IMR-90 (cell line): Measurements from ENCODE around the gene TM4SF18. TPM values are rescaled to one million over a fixed set of nuclear protein-coding genes. Genes with fewer than 3 reads are reported as not detected.

Experiments used
- ATAC-seq: fragments of 200-7000 bp; cut with Tn5 transposase; 2 replicates; pipeline ENCODE4 v1.9.1; 2020; ENCODE audit warnings: low read depth, mild to moderate bottlenecking, moderate library complexity
- BruUV-seq: library from RNA; stranded (reverse); fragments of 400-500 nt; replicated peaks from 2 replicates; lab custom pipeline; 2021; lab: Mats Ljungman, UMichigan
- CTCF ChIA-PET: fragments of 300-600 bp; formaldehyde crosslinking; extraction: SDS; loops from one replicate; lab custom pipeline; 2021; ENCODE audit warnings: antibody characterized with exemption; lab: Yijun Ruan, JAX
- POLR2A ChIA-PET: fragments of 300-600 bp; sonication (Branson Sonifier 250); formaldehyde crosslinking; loops from one replicate; lab custom pipeline; 2022; ENCODE audit warnings: antibody characterized with exemption; ENCODE audit not compliant: unreplicated experiment; lab: Charles Lee
- DNase-seq: peaks from one replicate; pipeline ENCODE4 v3.0.0; 2013
- H2AFZ ChIP-seq: replicated peaks from 2 replicates; pipeline ENCODE3; 2013; ENCODE audit warnings: low read length, mild to moderate bottlenecking; ENCODE audit not compliant: poor library complexity
- H2AK5ac ChIP-seq: 2 replicates; pipeline ENCODE4 v1.6.1; 2013; ENCODE audit warnings: low read depth, low read length, inconsistent platforms
- H2AK9ac ChIP-seq: replicated peaks from 2 replicates; pipeline ENCODE3; 2013; ENCODE audit warnings: mild to moderate bottlenecking, low read depth, low read length, moderate library complexity; ENCODE audit not compliant: poor library complexity
- H2BK120ac ChIP-seq: 2 replicates; pipeline ENCODE4 v1.6.1; 2013; ENCODE audit warnings: low read depth, low read length, inconsistent platforms
- H2BK15ac ChIP-seq: 3 replicates; pipeline ENCODE4 v1.6.1; 2013; ENCODE audit warnings: low read depth, low read length, inconsistent platforms
- H2BK20ac ChIP-seq: 2 replicates; pipeline ENCODE4 v1.6.1; 2013; ENCODE audit warnings: low read depth, mild to moderate bottlenecking, inconsistent platforms, low read length, moderate library complexity
- H2BK5ac ChIP-seq: 2 replicates; pipeline ENCODE4 v1.6.1; 2013; ENCODE audit warnings: mild to moderate bottlenecking, low read depth, low read length, inconsistent platforms; ENCODE audit not compliant: poor library complexity, severe bottlenecking
- H3K14ac ChIP-seq: replicated peaks from 2 replicates; pipeline ENCODE4 v1.6.1; 2013; ENCODE audit warnings: low read depth, low read length, inconsistent platforms
- H3K18ac ChIP-seq: 2 replicates; pipeline ENCODE4 v1.6.1; 2013; ENCODE audit warnings: low read depth, low read length, control low read depth
- H3K23ac ChIP-seq: 2 replicates; pipeline ENCODE4 v1.6.1; 2013; ENCODE audit warnings: low read depth, low read length, inconsistent platforms
- H3K27ac ChIP-seq: 2 replicates; pipeline ENCODE4 v1.5.1; 2013; ENCODE audit warnings: mild to moderate bottlenecking, control low read depth, low read length; ENCODE audit not compliant: insufficient read depth
- H3K27me3 ChIP-seq: 2 replicates; pipeline ENCODE4 v1.6.1; 2013; ENCODE audit warnings: low read length; ENCODE audit not compliant: control insufficient read depth, insufficient read depth
- H3K36me3 ChIP-seq: 2 replicates; pipeline ENCODE4 v1.6.1; 2013; ENCODE audit warnings: low read length, mixed read lengths; ENCODE audit not compliant: control insufficient read depth, insufficient read depth
- H3K4ac ChIP-seq: 2 replicates; pipeline ENCODE4 v1.6.1; 2013; ENCODE audit warnings: low read depth, low read length, inconsistent platforms
- H3K4me1 ChIP-seq: 2 replicates; pipeline ENCODE4 v1.6.1; 2013; ENCODE audit warnings: low read length, mixed read lengths; ENCODE audit not compliant: control insufficient read depth, insufficient read depth
- H3K4me2 ChIP-seq: 2 replicates; pipeline ENCODE4 v1.6.1; 2013; ENCODE audit warnings: low read depth, mild to moderate bottlenecking, control low read depth, low read length, moderate library complexity
- H3K4me3 ChIP-seq: 2 replicates; pipeline ENCODE4 v1.5.1; 2013; ENCODE audit warnings: low read depth, mild to moderate bottlenecking, control low read depth, low read length, moderate library complexity; ENCODE audit not compliant: insufficient read depth
- H3K56ac ChIP-seq: 2 replicates; pipeline ENCODE4 v1.6.1; 2013; ENCODE audit warnings: low read length, inconsistent platforms; ENCODE audit not compliant: insufficient read depth; ENCODE audit errors: extremely low read depth
- H3K79me1 ChIP-seq, 2 experiments: 2 replicates each; pipeline ENCODE4 v1.6.1; 2013; ENCODE audit warnings: low read length in 2 of 2, inconsistent platforms in 1 of 2, low read depth in 1 of 2
- H3K9ac ChIP-seq: 2 replicates; pipeline ENCODE4 v1.6.1; 2013; ENCODE audit warnings: low read depth, low read length, control low read depth
- H3K9me1 ChIP-seq: 2 replicates; pipeline ENCODE4 v1.6.1; 2013; ENCODE audit warnings: low read length, inconsistent platforms; ENCODE audit not compliant: insufficient read depth
- H3K9me3 ChIP-seq: 2 replicates; pipeline ENCODE4 v1.6.1; 2013; ENCODE audit warnings: low read length; ENCODE audit not compliant: control insufficient read depth, insufficient read depth
- H4K20me1 ChIP-seq: 2 replicates; pipeline ENCODE4 v1.6.1; 2013; ENCODE audit warnings: low read length, inconsistent platforms; ENCODE audit not compliant: insufficient read depth
- H4K5ac ChIP-seq: 2 replicates; pipeline ENCODE4 v1.6.1; 2013; ENCODE audit warnings: mild to moderate bottlenecking, low read depth, low read length, control low read depth
- H4K8ac ChIP-seq, 2 experiments: 2 replicates each; pipeline ENCODE4 v1.6.1; 2013; ENCODE audit warnings: low read depth in 2 of 2, low read length in 2 of 2, control low read depth in 1 of 2, inconsistent platforms in 1 of 2
- H4K91ac ChIP-seq: 2 replicates; pipeline ENCODE4 v1.6.1; 2013; ENCODE audit warnings: low read depth, low read length, inconsistent platforms; ENCODE audit not compliant: insufficient read depth
- BHLHE40 ChIP-seq: fragments of 150-350 bp; IDR thresholded peaks from 2 replicates; pipeline ENCODE4 v1.6.1; 2016; ENCODE audit warnings: mild to moderate bottlenecking, low read depth, low read length
- CEBPB ChIP-seq: IDR thresholded peaks from 2 replicates; pipeline ENCODE4 v1.6.1; 2012; ENCODE audit warnings: low read depth, low read length, improper control_type of control experiment
- CHD1 ChIP-seq: IDR thresholded peaks from 2 replicates; pipeline ENCODE4 v1.6.1; 2012; ENCODE audit warnings: low read depth, low read length, improper control_type of control experiment
- MXI1 ChIP-seq: IDR thresholded peaks from 2 replicates; pipeline ENCODE4 v1.6.1; 2012; ENCODE audit warnings: low read depth, mild to moderate bottlenecking, low read length, moderate library complexity, borderline replicate concordance
- RCOR1 ChIP-seq: IDR thresholded peaks from 2 replicates; pipeline ENCODE4 v1.6.1; 2012; ENCODE audit warnings: mild to moderate bottlenecking, low read length, improper control_type of control experiment; ENCODE audit not compliant: insufficient replicate concordance
- RFX5 ChIP-seq: IDR thresholded peaks from 2 replicates; pipeline ENCODE4 v1.8.0; 2012; ENCODE audit warnings: low read depth, mild to moderate bottlenecking, low read length, moderate library complexity
- WGBS, 2 experiments: methylation state at CpG; one replicate each; pipeline versions ENCODE4 v1.1.5 to v1.1.7; 2013; ENCODE audit warnings: missing lambda C conversion rate in 2 of 2; ENCODE audit not compliant: insufficient read length in 1 of 2; ENCODE audit errors: extremely low coverage in 2 of 2; 5-methylcytosine and 5-hydroxymethylcytosine counted together
- dilution Hi-C: fragments of 300-500 bp; cut with HindIII; formaldehyde crosslinking; loops from one replicate; pipeline ENCODE4 v1.14.3; 2018; ENCODE audit warnings: low sequenced_read_pairs; ENCODE audit not compliant: unreplicated experiment
- in situ Hi-C: fragments of 300-500 bp; cut with MboI; formaldehyde crosslinking; loops from 3 replicates; pipeline ENCODE4 v1.14.3; 2019; ENCODE audit warnings: low sequenced_read_pairs, inconsistent platforms, mixed read lengths
- intact Hi-C: fragments of 100-400 bp; cut with micrococcal nuclease; formaldehyde crosslinking; loops from 2 replicates; pipeline ENCODE4 v1.10.0; 2022
- polyA plus RNA-seq, 3 experiments: library from polyadenylated mRNA; depleted of rRNA; stranded (reverse); fragments of >200 nt; gene quantifications; 2 replicates each; pipeline ENCODE4 v1.2.3, GENCODE V29; 2012; ENCODE audit warnings: low replicate concordance in 1 of 3
- total RNA-seq: library from RNA; depleted of rRNA; stranded (reverse); fragments of >200 nt; gene quantifications from 2 replicates; pipeline ENCODE4 v1.2.3, GENCODE V29; 2012

Gene TM4SF18
- total and polyA plus RNA-seq, 2 of the 4 experiments (the other 2 are of a cell fraction), result under 0.01 TPM; not detected in 1

GRCh38 chr3:149278911-149279310 is 54.5 kb downstream of the TM4SF18 start:
- H2BK20ac ChIP-seq, result peak overlapping the region; percentile 89
- peak overlapping the region; percentile 47; the same call in 1 of the 2 replicates for H2BK120ac ChIP-seq
- H4K91ac ChIP-seq, result 0 out of 2 replicates have a peak overlapping the region, but pooled peaks have one; percentile 23
- intact Hi-C loops, result no loop called here
- CTCF ChIA-PET, result interaction anchor here (0.6 to 1.7 kb wide), 3 partner anchors 67 to 149 kb away, joined by 3 to 4 read pairs (median 4); no protein-coding TSS in a partner anchor
- POLR2A ChIA-PET, result no interaction called here
- in situ Hi-C loops, result loop anchor here (5.0 kb wide), 1 partner anchor 203 kb away; no protein-coding TSS in a partner anchor
- WGBS, 2 experiments, result no CpG with 5 or more reads among the region's 2 CpGs
- no peak overlapping the region for H4K5ac ChIP-seq
- H2BK5ac ChIP-seq, result no peak overlapping the region
- no peaks in the 10 kb centered on the region for H3K79me1 ChIP-seq
- no peak overlapping the region for H3K56ac ChIP-seq
- no peak overlapping the region for H2AK9ac ChIP-seq
- peak overlapping the region; percentile 42; the same call in 1 of the 2 replicates for H3K23ac ChIP-seq
- H3K9me1 ChIP-seq, result peaks cover 3% of the 10 kb centered on the region; the same call in 1 of the 2 replicates
- peaks cover 4% of the 10 kb centered on the region; the same call in 1 of the 2 replicates for H3K4me1 ChIP-seq
- no TSS peak for BruUV-seq
- H2AFZ ChIP-seq, result peak overlapping the region; percentile 61
- no peaks in the 10 kb centered on the region for H4K20me1 ChIP-seq
- H3K18ac ChIP-seq, result no peak overlapping the region; the same call in 1 of the 2 replicates
- H3K27me3 ChIP-seq, result no peaks in the 10 kb centered on the region
- no peak overlapping the region for H3K4me3 ChIP-seq
- TF ChIP-seq CHD1, result no peak
- TF ChIP-seq CEBPB, result no peak
- no peak for TF ChIP-seq MXI1
- TF ChIP-seq BHLHE40, result peak; percentile 44; the same call in 1 of the 2 replicates
- TF ChIP-seq RCOR1, result no peak
- TF ChIP-seq RFX5, result no peak
- H3K4me2 ChIP-seq, result no peak overlapping the region
- peak overlapping the region; percentile 10; the same call in 1 of the 2 replicates for H3K14ac ChIP-seq
- no peak overlapping the region for H3K9ac ChIP-seq
- no peak; the same call in 1 of the 2 replicates for ATAC-seq
- DNase-seq, result no peak
- H3K4ac ChIP-seq, result peak overlapping the region; percentile 60
- no peak overlapping the region for H2AK5ac ChIP-seq
- H3K27ac ChIP-seq, result no peak overlapping the region
- H4K8ac ChIP-seq, result no peak overlapping the region
- no peaks in the 10 kb centered on the region for H3K9me3 ChIP-seq
- peak overlapping the region; percentile 45; the same call in 2 of the 3 replicates for H2BK15ac ChIP-seq
- H3K36me3 ChIP-seq, result no peaks in the 10 kb centered on the region
- dilution Hi-C loops, result no loop called here
